GM18511 (cell line): Measurements from ENCODE around the gene ARHGAP12.

ENCODE experiments used
- ATAC-seq: cut with Tn5 transposase; IDR thresholded peaks from one replicate; pipeline ENCODE4 v1.9.1; 2021; ENCODE audit warnings: mild to moderate bottlenecking, moderate library complexity; ENCODE audit not compliant: unreplicated experiment

The ARHGAP12 gene

DNA sequence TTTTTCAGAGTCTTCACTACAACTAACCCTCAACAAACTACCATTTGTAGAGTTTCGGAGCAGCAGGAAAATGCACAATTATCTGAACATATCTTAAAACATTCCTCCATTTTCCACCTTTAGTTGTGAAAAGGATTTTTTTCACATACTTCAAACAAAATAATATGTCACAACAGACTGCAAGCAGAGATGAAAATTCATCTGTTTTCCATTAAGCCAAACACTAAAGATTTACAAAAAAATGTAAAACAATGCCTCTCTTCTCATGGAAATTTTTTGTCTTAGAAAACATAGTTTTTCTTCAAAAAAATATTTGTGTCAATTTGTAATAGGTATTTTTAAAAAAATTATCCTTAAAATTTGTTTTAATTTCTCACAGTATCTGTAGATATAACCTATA is 98.9 kb downstream of the ARHGAP12 start:
- ATAC-seq = no peak

DNA sequence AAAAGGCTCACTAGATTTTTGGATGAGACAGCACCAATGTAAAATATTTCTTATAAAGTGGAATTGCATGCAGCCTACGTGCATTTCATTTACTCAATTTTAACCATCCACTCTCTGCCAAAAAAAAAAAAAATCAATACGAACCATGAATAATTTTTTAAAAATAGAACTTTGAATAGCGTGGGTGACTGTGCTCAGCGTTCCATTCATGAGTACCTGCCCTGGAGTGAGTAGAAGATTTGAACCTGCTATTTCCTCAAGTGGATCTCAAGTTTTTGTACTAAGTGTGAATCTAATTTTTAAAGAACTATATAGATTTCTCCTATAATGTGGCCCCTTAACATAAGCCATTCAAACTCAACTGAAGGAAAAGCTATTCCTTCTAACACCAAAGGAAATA is 105.3 kb downstream of the ARHGAP12 start:
- ATAC-seq = no peak

DNA sequence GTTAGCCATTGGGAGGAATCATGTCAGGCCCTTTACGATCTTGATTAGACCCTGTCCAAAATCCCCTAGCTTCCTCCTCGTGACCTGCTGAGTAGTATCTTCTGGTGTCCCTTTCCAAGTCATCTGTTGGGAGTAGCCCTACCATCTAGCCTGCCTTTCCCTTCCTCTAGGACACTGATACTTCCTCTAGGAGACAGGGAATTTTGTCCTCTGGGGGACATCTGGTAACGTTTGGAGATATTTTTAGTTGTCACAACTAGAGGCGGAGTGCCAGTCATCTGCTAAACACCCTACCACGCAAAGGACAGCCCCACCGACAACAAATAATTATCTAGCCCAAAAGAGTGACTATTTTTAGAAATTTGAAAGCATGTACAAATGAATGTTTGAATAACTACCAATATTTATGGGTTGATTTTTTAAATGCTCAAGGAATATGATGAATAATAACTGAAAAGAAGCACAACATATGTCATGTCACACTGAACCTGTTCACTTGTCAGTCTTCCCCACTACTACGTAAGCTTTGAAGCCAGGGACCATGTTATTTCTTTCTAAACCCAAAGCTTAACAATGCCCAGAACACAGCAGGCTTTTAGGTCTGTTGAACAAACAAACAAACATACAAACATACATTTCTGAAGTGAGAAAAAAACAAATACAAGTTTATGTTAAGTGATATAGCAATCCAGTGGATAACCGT is 105.9 kb downstream of the ARHGAP12 start:
- no peak for ATAC-seq

DNA sequence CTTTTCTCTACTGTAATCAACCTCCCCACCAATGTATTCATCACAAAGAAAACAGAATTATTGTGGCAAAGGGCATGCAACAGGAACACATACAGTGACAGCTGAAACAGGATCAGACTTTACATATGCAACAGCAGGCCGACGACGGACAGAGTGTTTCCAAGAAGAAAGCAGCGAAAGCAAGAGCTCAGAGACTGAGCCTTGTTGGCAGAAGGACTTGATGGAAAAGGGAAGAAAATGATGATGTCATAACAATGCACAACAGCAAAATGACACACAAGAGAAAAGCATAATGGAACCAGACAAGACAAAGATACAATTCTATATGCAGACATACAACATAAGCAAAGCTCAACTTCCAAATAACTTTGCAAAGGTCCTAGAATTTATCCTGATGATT is 106.5 kb downstream of the ARHGAP12 start:
- ATAC-seq = no peak

DNA sequence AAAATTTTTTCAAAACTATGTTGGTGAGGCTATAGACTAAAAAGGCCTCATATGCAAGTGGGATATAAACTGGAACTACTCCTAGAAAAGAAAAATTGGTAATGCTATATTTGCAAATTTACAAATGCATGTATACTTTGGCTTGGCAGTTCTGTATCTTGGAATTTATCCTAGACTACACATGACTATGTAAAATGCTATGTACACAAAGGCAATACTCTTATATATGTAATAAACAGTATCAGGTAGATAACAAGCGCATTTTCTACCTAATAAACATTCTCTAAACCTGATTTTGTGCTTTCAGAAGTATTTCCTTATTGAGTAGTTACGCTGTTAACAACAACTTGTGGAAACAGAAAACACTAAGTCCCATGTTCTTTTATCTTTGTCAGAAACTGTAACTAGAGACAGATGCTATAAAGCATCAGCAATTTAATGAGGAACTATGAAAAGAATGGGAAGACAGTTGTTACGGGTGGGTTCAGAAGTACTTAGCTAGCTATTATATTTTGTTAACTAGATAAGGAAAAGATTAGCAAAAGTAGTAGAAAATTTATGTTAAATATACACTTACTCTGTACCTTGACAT is 107.8 kb downstream of the ARHGAP12 start:
- ATAC-seq = no peak

DNA sequence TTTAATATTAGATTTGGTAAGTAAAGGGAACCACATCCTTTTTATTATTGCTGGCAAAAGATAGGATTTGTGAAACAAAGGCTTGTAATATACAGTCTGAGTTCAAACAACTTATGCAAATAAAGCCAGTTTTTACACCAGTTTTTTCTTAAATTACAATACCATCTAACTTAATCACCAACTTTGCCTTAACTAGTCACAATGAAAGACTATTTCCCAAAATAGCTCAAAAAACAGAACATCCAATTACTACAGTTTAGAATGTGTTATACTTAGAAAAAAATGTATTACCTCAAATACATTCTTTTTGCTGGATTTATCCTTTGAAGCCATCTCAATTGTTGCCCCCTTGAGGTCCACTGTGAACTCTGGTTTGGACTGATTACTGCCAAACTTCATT is 108.5 kb downstream of the ARHGAP12 start:
- ATAC-seq = no peak

DNA sequence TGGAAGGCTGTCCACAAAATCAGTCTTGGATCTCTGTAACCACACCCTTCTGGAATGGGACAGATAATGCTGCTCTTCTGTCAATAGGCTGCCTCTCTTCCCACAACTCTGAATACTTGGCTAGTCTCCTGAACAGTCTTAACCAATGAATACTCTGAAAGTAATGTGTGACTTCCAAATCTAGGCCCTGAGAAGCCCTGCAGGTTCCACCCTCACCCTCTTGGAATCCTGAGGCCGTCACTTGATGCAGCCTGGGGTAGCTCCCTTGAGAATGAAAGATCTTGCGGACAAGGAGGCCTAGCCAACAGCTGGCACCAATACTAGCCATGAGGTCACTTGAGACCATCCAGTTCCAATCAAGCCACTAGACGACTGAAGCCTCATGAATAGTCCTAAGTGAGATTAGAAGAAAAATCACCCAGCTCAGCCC is 109.2 kb downstream of the ARHGAP12 start:
- ATAC-seq = no peak

DNA sequence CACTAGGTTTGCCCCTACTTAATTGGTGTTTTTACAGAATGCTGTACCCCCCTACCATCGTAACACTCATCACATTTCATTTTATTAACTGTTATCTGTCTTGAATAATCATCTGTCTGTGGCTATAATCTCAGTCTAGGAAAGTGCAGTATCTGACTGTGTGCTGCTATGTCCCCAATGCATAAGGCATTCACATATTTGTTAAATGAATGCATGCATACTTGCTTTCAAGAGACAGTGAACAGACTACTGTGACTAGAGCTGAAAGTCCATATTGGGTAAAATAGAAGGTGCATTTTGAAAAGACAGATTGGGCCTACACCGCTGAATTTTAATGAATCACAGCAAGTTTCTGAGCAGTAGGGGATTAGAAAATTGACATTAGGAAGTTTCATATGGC is 112.3 kb downstream of the ARHGAP12 start:
- ATAC-seq = no peak

DNA sequence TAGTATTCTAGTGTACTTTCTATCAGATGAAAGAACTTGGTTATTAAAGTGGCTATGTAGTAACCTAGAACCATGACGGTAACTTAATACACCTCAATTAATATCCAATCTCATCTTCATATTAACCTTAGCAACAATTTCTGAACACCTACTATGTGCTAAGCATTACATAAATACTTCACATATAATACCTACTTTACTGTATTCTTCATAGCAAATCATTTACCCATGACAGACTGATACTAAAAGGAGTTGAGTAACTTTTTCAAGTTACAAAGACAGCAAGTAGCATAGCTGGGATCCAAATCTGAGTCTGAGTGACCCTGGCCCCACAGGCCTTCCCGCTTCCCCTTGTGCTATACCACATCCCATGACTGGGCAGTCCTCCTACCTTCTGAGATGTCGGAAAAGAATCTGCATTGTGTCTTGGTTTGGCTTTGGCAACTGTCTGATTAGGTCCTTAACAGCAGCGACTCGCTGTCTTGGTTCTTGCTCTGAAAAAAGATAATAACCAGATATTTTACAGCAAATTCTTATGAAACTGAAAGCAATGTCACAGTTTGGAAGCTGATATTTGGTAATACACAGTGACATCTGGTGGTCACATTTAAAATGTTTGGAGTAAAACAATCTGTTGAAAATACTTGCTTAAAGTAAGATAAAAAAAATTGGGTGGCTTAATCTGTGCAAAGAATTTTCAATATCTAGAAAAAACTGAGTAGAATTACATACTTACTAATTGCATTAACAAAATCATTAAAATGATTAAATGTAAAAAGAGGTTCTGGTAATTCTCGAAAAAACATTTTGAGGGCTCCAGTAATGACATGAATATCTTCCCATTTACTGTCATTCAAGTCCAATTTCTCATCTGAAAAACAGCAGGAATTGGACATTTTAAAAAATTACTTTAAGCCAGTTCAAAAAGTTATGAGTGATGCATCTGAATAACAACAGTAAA is 120.1 kb downstream of the ARHGAP12 start:
- ATAC-seq = peak; percentile 64

DNA sequence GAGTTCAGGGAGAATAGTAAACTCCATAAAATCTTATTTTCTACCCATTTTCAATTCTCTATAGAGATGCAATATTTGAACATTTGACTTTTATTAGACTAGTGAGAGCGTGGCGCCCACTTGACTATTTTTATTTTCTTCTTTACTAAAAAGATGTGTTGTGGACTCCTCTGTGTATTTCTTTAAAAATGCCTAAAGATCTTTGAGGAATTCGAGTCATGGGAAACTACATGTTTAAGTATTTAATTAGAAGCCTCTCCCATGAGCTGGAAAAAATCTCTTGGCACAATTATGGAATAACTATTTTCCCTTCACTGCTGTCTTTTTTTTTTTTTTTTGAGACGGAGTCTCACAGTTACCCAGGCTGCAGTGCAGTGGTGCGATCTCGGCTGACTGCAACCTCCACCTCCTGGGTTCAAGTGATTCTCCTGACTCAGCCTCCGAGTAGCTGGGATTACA is 124.2 kb downstream of the ARHGAP12 start:
- ATAC-seq = no peak

DNA sequence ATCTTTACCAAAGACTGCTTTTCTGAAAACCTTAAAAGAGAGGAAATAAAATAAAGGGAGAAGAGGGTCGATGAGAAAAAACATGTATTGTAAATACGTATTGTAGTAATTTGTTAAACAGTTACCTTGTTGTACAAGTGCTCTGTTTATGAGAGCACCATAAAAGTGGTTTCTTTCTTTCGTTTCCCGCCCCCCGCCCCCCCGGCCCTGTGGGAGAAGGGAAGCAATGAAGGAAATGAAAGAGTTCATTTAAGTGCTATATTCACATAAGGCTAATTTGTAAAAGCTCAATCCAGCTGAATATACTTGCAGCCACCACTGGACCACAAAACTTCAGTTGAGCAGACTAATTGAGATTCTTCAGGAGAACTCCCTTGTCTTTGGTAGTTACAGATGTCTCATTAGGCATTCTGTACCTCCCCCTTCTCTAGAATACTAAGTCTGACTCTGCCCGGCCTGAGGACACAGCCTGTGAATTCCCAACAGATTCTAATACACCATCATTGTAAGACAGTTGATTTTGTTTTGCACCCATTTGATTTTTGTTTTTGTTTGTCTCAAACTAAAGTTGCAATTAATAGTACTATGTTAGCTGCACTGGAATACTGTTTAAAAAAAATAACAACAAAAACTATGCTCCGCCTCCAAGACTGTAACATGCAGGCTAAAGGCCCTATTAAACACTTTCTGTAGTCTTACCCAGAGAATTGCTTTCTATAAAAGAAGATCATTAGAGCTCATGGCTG is 124.9 kb downstream of the ARHGAP12 start:
- no peak for ATAC-seq

DNA sequence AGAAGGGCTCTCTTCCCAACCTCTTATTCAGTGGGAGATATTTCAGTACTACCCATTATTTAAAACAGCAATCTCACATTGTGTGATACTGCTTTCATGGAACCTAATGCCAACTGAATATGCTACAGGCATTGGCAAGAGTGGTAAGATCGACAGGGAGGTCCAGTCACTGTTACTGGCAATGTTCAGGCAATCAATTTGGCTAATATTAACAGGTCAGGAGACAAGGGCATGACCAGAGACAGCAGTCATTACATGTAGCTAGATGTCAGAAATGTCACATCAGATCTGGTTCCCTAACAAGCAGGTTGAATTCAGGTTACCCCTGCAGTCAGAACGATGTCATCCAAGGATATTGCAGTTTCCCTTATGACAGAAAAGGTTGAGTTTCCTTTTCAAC is 129.4 kb downstream of the ARHGAP12 start:
- ATAC-seq = no peak

DNA sequence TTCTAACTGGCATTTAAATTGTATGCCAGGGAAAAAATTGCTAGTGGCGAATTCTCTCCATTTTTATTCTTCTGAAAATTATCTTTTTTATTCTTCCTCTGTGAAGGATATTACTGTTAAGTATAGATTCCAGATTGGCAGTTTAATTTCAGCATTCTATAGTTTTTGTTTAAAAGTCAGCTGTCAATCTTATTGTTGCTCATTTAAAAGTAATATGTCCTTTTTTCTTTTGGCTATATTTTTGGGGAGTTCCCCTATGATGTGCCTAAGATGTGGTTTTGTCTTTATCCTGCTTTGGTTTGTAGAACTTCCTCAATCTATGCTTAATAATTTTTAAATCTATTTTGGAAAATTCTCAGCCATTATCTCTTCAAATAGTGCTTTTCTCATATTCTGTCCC is 135.9 kb downstream of the ARHGAP12 start:
- no peak for ATAC-seq

DNA sequence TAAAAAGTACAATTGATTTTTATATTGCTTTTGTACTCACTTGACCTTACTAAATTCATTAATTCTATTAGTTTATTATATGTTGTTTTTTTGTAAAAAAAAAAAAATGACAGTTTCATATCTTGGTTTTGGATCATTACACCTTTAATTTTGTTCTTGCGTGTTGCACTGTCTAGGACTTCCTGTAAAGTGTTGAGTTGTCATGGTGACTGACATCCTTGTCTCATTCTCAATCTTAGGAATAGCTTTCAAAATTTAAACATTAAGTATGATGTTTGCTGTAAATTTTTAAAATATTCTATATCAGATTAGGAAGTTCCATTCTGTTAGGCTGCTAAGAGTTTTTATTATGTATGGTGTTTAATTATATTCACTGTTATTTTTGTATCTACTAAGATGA is 139.1 kb downstream of the ARHGAP12 start:
- no peak for ATAC-seq

DNA sequence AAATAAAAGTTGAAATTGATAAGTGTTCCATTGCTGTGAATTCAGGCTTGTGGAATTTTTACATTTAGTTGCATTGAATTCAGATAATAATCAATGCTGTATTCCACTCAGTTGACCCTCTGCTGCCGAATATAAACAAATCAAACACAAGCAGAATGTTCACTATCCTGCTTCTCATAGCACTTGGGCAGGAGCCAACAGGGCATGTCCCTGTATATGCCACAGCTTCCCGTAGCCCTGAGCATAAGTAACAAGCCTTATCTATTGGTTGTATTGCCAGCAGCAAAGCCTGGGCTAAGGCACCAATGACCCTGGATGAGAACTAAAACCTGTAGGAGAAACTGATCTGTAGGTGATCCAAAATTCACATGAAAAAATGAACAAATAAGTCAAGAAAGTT is 145.9 kb downstream of the ARHGAP12 start:
- ATAC-seq = no peak

DNA sequence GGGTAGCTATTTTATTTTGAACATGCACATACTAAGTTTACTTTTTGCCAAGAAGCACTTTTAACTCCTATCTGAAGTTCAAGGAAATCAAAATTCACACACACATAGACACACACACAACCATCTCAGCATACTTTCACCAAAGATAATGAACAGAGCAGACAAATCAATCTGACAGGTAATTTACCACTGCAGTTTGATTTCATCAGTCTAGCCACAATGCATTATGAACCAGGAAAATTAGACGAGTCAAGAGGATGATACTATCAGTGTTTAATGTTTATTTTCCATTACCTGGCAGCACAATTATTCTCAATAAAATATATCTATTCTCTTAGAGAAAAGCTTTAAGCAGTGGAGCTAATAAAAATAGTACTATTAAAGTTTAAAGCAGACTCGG is 147.9 kb downstream of the ARHGAP12 start:
- ATAC-seq = no peak

DNA sequence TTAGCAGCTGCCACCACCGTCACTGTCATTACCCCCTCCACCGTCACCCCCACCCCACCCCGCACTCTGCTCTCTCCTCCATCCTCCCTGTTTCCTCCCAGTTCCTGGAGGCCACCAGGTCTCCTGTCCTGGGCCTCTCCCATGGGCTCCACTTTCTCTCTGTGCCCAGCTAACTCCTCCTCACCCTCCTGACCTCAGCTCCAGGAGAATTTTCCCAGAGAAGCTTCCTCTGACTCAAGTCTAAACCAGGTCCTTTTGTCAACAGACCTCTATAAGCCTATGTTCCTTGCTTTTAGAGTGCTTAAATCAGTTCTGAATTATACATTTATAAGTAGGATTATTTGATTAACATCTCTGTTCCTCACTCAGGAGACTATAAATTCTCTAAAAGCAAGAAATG is 150.0 kb downstream of the ARHGAP12 start:
- ATAC-seq = no peak

DNA sequence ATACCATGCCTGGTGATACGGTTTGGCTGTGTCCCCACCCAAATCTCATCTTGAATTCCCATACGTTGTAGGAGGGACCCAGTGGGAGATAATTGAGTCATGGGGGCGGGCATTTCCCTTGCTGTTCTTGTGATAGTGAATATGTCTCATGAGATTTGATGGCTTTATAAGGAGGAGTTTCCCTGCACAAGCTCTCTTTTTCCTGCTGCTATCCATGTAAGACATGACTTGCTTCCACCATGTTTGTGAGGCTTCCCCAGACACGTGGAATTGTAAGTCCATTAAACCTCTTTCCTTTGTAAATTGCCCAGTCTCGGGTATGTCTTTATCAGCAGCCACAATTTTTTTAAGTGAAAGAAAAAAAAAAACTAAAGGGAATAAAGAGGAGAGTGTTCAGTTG is 152.5 kb downstream of the ARHGAP12 start:
- ATAC-seq = no peak

DNA sequence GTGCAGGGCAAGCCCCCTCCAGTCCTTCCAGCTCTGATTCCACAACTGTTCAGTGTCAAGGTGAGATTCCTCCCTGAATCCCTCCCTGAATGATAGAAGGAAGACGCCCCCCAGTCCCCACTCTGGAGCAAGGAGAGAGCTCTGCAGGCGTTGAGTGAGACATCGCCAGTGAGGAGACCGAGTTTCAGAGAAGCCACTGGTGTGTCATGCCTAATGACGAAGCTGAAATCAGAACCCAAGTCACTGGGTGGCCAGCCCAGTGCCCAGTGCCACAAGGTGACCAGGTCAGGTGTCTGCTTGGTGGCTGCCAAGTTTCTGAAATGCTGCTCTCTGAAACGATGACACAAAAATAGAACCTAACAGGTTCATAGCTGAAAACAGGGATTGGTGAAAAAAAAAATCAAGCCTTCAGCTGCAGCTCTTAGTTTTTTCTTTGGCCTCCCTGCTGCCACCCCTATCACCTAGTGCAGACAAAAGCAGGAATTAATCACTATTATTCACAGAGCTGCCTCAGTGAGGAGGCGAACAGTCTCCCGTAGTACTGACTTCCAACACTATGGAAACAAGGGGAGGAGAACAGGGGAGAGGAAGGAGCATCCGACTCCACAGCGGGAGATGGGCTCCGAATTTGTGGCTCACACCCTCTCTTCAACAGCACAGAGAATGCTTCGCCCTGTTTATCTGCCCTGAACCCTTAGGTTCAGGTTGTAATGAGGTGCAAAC is 153.5 kb downstream of the ARHGAP12 start:
- ATAC-seq = no peak

DNA sequence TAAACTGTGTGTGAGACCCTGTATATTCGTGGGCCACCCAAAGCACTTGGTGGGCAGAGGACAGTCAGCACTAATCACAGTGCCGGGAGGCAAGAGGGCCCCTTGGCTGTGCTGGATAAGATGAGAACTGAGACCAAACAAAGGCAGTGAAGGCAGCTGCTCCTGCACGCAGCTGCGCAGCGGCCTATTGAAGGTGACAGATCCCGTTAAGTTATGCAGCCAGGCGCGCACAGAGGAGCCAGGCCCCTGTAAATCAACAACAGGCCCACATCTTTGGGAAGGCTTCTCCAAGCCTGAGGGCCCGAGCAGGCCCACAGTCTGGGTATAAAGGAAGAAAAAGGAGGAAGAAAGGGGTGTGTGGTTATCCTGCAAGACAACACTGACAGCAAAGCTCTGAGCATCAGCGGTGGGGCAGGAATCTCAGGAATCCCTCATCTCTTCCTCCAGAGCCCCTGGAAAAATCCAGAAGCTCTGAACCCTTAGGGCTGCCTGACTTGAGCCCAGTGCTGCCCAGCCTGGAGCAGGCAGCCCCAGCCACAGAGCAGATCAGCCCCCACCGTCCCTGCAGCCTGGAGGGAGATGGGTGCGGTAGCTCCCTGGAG is 154.2 kb downstream of the ARHGAP12 start:
- no peak for ATAC-seq
